ENCODE measurements around the gene MYL12B.
"Not testable (repeated sequence)": the region's sequence is repeated elsewhere in the genome, so short reads cannot be mapped to it uniquely, and the experiment has no call there.

MYL12B gene

DNA sequence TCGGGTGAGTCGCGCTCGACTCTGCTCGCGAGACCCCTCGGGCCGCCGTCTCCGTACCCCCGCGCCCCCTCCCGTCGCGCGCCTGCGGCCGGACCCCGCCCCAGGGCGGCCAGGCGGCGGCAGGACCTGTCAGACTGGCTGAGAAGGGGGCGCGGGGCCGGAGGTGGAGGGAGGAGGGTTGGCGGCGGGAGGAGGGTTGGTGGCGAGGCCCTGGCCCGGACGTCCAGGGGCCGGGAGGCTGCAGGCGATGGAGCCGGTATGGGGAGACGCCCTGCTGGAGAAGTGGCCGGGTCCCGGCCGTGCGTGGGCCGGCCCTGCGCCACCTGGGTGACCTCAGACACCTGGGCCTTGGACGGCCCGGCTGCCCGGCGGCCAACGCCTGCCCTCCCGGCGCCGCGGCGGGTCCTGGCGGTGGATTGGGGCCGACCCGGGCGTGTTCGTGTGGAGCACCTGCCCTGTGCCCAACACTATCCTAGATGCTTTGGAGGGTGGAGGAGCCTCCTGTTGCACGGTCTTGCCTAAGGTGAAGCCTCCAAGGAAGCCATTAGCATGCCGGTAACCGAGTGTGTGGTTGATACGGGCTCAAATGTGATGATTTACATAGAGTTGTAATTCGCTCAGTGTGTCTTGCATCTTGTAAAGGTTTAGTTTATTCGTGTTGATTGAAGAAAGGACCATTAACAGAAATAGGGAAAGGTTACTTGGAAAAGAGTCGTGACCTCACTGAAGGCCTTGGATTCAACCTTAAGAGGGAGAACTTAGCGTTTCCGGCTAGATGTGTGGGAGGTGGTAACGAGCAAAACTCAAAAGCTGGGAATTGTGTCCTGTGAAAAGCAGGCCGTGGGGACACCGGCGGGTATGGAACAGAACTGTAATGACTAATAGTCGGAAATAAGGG is 550 bp downstream of the MYL12B start:
- no peak for DNase-seq (ENCODE audit: low spot score)

DNA sequence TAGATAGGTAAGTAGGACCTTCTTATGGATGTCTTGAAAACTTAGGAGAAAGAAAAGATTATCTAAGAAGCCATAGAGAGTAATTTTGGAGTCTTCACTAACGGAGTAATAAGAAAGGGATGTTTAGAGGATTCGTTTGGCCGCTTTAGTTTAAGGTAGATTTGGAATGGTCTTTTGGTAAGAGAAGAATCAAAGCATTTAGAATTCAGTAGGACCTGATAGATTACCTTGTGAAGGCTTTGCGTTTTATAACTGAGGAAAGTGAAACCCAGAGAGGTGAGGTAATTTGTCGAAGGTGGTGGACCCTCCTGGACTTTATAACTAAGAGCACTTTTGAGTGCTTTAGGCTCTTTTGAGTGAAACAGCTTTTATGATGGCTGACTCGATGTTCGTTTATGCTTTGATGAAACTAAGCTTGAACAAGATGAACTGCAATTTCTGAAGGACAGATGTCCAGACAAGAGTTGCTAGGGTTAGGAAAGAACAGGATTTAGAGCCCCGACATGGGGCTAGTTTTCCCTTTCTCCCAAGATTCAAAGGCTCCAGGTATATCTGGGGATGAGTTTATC is 1.3 kb downstream of the MYL12B start:
- DNase-seq (ENCODE audit: low spot score) = no peak

DNA sequence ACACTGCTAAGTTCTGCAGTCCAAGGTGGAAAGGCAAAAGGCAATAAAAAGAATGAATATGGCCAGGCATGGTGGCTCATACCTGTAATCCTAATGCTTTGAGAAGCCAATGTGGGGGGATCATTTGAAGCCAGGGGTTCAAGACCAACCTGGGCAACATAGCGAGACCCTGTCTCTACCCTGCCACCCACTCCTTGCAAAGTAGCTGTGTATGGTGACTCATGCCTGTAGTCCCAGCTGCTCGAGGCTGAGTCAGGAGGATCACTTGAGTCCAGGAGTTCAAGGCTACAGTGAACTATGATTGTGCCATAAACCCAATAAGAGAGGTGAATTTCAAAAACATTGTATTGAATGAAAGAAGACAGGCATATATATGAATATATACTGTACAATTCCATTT is 2.4 kb downstream of the MYL12B start:
- no peak for DNase-seq (ENCODE audit: low spot score)

DNA sequence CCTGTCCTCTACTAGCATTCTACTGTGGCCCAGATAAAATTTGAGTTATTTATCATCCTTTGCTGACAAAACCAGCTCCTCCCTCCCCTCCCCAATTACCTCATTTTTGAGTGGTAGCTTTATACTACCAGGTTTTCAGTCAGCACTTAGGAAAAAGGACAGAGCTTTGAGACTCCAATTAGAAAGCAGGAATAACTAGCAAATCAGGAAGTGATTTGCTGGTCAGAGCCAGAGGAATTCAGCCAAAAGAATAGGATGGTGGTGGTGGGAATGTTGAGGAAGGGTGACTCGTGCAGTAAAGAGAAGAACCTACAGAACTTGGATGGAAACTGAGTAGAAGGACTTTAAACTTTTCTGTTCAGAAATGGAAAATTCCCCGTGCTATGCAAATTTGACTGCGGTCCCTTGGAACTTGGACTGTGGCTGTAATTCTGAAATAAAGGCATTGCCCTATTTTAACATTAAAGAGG is 3.7 kb downstream of the MYL12B start:
- peak; percentile 38 for DNase-seq (ENCODE audit: low spot score)

DNA sequence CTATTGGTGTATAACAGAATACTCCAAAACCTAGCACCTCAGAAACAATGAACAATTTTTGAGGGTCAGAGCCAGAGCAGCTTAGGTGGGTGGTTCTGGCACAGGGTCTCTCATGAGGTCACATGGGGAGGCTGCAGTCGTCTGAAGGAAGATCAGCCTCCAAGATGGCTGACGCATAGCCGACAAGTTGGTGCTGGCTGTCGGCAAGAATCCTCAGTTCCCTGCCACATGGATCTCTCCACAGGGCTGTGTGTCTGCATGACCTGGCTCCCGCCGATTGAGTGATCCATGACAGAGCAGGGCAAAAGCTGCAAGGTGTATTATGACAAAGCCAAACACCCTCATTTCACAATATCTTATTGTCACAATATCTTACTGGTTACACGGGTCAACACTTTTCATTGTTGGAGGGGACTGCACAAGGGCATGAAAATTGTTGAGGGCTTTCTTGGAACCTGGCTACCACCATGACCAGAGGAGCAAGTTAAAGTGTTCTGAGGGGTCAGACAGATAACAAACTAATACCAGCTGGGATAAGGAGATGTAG is 4.2 kb downstream of the MYL12B start:
- no peak for DNase-seq (ENCODE audit: low spot score)

DNA sequence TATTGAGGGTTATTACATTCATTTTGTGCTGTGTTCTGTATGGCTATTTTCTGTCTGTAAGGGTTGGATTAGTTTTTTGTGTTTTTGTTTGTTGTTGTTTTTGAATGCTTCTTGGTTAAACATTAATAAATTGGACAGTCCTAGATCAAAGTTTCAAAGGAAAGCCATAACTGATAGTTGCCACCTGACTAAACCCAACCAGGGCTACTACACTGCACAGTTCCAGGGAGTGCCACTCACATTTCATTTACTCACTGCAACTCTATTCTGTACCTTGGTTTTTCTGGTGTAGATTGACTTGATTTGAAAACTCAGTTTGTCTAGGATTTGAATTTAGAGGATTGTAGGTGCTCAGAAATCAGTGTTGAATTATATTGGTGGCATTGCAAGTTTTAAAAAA is 6.4 kb downstream of the MYL12B start:
- no peak for DNase-seq (ENCODE audit: low spot score)

DNA sequence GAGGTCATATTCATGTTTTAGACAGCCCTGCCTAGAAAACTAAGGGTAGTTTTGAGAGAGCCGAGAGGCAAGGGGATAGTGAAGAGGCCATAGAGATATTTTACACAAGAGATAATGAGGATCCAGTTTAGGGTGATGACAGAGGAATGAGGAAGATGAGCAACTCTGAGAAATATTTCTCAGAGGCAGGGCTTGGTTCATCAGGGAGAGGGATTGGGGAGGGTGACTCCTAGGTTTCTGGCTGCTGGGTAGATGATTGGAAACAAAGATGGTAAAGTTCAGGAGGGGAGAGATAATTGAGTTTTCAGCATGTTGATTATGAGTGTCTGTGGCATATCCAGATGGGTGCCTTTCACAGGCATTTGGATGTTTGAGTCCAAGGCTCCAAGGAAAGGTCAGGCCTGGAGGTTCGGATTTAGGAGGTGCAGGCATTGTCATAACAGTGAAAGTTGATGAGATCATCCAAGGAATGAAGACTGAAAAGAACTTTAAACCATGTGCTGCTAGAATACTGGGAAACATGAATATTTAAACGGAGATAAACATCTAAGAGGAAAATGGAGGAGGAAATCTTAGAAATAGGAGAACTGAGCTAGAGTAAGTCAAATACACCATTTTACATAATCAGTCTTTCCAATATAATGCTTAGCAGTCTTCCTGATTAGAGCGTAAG is 7.4 kb downstream of the MYL12B start:
- DNase-seq (ENCODE audit: low spot score) = peak; percentile 66

DNA sequence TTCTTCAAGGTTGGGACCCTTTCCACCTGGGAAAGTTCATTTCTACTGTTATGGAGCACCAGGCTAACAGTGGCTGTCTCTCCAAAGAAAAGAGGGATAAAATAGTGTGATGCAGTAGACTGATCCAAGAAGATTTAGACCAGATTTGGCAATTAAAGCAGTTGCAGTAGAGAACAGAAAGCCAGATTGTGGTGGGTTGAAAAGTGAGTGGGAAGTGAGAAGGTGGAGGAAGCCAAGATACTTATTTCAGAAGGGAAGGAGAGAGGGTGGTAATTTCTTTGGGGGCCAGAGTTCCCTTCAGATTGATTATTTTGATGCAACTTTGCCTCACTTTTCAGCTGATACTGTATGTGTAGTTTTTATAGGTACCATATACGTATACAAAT is 8.0 kb downstream of the MYL12B start:
- no peak for DNase-seq (ENCODE audit: low spot score)

DNA sequence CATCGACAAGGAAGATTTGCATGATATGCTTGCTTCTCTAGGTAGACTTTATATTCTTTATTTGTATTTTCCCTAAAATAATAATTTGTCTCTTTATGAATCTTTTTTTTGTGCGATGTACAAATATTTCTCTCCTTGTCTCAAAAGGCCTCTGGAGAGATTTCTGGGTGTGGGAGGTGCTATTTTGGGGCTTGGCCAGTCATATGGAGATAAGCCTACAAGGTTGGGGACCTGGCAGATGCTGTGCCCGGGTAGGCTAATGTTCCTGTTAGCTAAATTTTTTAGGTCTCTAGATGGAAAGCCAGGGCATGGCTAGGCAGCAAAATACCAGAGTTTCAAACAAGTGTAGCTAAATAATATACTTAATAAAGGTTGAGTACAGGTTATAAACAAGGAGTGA is 11.1 kb downstream of the MYL12B start:
- no peak for DNase-seq (ENCODE audit: low spot score)

DNA sequence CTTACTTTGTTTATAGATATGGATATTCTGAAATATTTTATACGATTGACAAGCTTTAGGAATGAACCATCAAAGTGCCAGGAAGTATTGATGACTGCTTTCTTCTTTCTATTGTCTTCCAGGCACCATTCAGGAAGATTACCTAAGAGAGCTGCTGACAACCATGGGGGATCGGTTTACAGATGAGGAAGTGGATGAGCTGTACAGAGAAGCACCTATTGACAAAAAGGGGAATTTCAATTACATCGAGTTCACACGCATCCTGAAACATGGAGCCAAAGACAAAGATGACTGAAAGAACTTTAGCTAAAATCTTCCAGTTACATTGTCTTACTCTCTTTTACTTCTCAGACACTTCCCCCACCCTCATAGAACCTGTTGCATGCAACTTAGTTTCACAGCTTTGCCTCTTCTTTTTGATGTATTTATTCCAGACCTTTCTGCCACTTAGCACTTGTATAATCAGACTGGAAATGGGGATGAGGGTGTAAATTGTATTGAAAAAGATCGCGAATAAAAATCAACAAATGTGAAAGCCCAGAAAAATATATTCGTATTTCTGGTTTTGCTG is 15.8 kb downstream of the MYL12B start:
- DNase-seq (ENCODE audit: low spot score) = not testable (repeated sequence)

DNA sequence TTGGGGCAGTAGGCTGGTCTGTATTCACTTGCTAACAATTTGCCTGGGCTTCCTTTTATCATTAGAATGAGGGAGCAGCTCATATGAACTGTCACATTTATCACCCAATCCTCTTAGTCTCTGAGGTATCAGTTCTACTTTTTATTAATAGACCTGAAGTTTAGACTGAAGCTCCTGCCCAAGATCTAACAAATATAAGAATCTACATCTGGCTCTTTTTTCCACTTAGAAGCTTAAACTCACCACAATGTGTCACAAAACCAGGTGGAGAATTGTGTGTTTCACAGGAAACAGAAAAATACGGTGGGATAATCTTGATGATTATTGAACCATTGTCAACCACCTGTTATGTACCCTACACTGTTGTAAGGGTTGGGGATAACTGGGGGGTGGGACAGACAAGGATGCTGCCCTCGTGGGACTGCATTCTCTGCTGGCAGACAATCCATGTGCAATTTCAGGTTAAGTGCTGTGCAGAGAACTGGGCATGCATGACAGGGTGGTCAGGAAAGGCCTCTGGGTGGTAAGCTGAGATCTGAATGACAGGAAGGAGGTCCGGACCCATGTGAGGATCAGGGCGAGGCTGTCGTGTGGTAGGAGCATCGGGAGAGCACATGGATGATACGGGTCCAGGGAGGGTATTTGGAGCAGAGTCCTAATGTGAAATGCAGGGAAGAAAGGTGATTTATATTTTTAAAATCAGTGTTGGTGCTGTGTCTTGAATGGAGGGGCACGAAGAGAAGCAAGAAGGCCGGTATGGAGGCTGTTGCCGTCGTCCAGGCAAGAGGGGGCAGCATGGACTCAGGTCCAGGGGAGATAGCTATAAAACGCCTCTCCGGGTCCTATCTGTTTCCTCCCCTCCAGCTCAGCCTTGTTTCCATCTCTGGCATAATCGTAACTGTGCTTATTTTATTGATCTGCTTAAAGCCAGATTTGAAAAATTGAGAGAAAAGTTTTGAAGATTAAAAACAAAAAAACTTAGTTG is 17.6 kb downstream of the MYL12B start:
- no peak for DNase-seq (ENCODE audit: low spot score)

DNA sequence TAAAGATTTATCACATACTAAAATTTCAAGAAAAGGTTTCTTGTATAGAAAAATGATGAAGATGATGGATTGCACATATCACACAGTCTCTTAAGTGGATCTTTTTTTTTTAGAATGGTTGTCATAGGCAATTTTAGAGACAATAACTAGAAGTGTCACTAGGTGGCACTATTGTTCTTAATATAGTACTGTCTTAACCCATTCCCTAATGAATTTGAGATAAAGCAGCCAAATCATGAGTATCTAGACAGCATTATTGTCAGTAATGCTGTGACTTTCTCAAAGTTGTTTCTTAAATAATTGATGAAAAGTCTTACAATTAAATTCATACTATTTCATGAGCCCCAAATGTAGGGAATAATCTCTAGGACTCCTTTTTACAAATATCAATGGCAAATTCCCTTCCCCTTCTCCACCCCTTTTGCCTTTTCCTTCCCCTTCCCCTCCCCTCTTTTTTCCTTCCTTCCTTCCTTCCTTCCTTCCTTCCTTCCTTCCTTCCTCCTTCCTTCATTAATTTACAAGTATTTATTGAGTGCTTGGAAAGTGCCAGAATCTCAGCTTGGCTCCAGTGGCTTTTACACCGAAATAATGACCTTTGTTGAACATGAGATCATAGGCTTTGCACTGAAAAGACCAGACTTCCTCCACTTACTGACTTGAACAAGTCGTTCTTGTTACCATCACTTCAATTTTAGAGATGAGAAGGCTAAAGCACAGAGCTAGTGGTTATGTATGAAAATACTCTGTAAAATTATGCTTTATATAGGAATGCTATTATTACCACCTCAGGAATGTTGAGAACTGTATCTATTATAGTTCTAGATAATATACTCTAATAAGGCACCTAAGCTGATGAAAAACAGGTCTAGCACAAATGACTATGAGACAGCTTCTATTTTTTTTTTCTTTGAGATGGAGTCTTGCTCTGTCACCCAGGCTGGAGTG is 19.8 kb downstream of the MYL12B start:
- DNase-seq (ENCODE audit: low spot score) = peak; percentile 70

DNA sequence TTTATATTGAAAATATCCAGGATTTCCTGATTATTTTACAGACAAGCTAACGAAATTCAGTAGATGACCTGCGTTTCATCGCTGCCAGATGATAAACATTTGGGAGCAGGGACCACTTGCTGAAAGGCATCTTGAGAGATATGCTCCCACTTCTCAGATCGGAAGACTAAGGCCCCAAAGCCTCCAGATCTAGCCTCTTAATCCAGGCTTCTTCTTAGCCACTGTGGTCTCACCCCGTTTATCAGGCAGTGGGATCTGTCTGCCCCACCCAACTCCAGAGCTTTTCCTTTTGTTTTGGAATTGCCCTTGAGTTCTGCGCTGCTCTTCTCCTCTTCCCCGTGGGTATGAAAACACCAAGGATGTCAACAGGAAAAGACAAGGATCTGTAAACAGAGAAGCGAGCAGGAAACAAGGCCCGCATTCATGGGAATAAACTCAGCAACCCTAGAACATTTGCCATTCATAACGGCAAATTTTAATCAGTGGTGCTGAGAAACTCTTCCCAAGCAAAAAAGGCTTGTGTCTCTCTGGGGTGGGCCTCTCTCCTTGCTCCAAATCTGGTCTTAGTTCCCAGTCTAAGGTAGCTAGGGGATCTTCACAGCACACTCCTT is 21.4 kb downstream of the MYL12B start:
- no peak for DNase-seq (ENCODE audit: low spot score)

DNA sequence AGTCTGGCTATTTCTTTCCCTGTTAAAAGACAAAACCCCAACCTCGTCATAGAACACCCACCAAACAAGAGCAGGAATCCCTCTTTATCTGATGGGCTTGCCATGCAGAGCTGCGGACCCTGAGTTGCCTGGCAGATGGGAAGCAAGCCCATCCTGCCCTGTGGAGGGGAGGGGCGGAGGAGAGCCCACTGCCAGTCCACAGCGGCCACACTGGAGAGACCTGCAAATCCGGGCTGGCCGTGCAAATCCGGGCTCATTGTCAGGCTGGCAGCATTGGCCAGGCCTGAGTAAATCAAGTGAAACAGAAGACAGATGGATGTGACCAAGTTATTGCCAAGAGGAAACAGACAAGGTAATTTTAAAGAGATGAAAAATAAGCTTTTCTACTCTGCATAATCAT is 22.0 kb downstream of the MYL12B start:
- no peak for DNase-seq (ENCODE audit: low spot score)

DNA sequence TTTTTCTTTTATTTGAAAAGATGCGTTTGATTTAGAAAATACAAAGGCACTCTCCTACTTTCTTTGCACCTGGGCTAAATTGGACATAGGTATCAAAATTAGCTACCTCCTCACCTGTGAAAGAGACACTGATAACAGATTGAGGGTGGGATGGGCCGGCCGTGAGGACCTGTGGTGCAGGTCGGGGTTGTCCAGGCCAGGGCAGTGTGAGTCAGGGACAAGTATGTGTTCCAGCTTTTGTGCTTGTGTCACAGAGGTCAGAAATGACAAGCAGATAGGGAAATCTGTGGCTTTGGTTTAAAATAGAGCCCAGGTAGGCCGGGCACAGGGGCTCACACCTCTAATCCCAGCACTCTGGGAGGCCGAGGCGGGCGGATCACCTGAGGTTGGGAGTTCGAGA is 22.6 kb downstream of the MYL12B start:
- no peak for DNase-seq (ENCODE audit: low spot score)

DNA sequence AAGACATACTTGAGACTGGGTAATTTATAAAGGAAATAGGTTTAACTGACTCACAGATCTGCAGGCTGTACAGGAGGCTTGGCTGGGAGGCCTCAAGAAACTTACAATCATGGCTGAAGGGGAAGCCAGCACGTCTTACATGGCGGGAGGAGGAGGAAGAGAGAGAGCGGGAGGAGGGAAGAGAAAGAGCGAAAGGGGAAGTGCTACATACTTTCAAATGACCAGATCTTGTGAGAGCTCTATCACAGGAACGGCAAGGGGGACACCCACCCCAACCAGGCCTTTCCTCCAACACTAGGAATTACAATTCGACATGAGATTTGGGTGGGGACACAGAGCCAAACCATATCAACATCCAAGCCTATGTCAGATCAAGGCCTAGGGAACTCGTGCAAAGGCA is 24.2 kb downstream of the MYL12B start:
- no peak for DNase-seq (ENCODE audit: low spot score)

DNA sequence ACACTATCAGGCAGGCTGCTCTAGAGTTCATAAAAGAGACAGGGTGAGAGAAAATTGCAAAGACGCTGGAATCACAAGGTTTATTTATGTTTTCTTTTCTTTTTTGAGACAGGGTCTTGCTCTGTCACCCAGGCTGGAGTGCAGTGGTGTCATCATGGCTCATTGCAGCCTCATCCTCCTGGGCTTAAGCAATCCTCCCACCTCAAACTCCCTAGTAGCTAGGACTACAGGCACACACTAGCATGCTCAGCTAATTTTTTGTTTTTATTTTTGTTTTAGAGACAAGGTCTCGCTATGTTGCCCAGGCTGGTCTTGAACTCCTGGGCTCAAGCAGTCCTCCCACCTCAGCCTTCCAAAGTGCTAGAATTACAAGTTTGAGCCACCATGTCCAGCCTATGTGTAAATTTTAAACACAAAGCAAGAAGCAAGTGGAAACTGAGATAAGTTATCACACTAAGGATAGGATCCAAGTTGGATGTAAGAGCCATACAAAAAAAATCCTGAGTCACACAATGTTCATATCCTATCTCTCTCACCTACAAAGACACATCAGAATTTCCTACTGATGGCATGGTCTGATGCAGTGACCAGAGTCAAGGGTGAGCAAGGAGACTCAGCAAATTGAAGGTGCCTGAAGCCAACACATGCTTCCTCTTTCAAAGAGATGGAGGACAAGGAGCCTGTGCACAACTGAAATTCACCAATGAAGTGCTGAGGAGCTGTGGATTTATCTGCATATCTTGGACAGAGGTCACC is 31.4 kb downstream of the MYL12B start:
- DNase-seq (ENCODE audit: low spot score) = no peak

DNA sequence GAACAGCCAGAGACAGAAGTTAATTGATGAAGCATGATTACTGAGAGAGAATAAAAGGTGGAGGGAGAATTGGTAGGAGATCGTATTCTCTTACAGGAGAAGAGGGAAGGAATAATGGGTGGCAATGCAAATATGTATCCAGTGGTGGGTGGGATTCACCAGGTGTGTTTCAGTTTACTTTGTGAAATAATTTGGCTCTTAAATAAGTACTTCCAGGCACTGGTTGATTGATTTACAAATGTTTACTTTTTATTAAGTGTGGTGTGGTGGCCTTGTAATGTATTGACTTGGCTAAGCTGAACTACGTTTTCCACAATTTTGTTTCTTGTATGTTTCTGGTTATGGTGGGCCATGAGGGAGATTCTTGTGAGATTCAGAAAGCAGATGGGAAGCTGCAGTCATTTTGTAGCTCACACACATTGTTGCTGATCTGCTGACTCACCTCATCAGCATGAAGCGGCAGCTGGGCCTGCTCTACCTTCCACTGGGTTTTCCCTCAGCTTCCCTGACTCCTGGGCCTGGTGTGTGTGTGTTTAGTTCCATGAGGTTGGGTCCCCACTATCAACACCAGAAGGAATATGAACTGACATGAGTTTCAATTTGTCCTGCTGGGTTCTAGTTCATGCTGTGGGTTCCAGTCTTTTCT is 32.6 kb downstream of the MYL12B start:
- peak; percentile 50 for DNase-seq (ENCODE audit: low spot score)
